A673 (cell line): ENCODE data around the gene MRRF. TPM values are rescaled to one million over a fixed set of nuclear protein-coding genes. Genes with fewer than 3 reads are reported as not detected.

Source experiments
- BruUV-seq: library from RNA; stranded (reverse); fragments of 400-500 nt; replicated peaks from 2 replicates; lab custom pipeline; 2021; lab: Mats Ljungman, UMichigan
- CTCF ChIA-PET: fragments of 300-600 bp; sonication (Branson Sonifier 250); formaldehyde crosslinking; loops from one replicate; lab custom pipeline; 2022; ENCODE audit warnings: antibody characterized with exemption; lab: Charles Lee
- POLR2A ChIA-PET: fragments of 300-600 bp; sonication (Branson Sonifier 250); formaldehyde crosslinking; loops from one replicate; lab custom pipeline; 2022; ENCODE audit warnings: antibody characterized with exemption; ENCODE audit not compliant: low non-redundant PET; lab: Charles Lee
- DNase-seq: peaks from one replicate; pipeline ENCODE4 v3.0.0-alpha.2; 2015; ENCODE audit warnings: low spot score
- H3K27ac ChIP-seq: fragments of 200-600 bp; sonication (generic); 2 replicates; pipeline ENCODE4 v1.5.1; 2016; ENCODE audit warnings: mixed run types, low read depth, mild to moderate bottlenecking, mixed read lengths, antibody characterized with exemption, low read length; ENCODE audit not compliant: poor library complexity, severe bottlenecking
- H3K27me3 ChIP-seq: fragments of 200-600 bp; sonication (generic); replicated peaks from 2 replicates; pipeline ENCODE4 v1.6.1; 2017; ENCODE audit warnings: mixed run types, low read depth, mild to moderate bottlenecking, mixed read lengths, antibody characterized with exemption, low read length; ENCODE audit not compliant: insufficient read depth, poor library complexity
- H3K36me3 ChIP-seq: fragments of 200-600 bp; sonication (generic); 2 replicates; pipeline ENCODE4 v1.6.1; 2016; ENCODE audit warnings: mixed run types, mild to moderate bottlenecking, mixed read lengths, antibody characterized with exemption, low read length; ENCODE audit not compliant: insufficient read depth, poor library complexity, severe bottlenecking
- H3K4me1 ChIP-seq: fragments of 200-600 bp; sonication (generic); 2 replicates; pipeline ENCODE4 v1.6.1; 2017; ENCODE audit warnings: mixed run types, mild to moderate bottlenecking, mixed read lengths, antibody characterized with exemption, low read length; ENCODE audit not compliant: insufficient read depth, poor library complexity, severe bottlenecking
- H3K4me3 ChIP-seq: fragments of 200-600 bp; sonication (generic); 2 replicates; pipeline ENCODE4 v1.5.1; 2016; ENCODE audit warnings: low read depth, mixed run types, mild to moderate bottlenecking, mixed read lengths, low read length; ENCODE audit not compliant: poor library complexity, severe bottlenecking
- H3K9me3 ChIP-seq: fragments of 200-600 bp; sonication (generic); 2 replicates; pipeline ENCODE4 v1.6.1; 2016; ENCODE audit warnings: mixed run types, low read depth, mild to moderate bottlenecking, mixed read lengths, antibody characterized with exemption, low read length; ENCODE audit not compliant: poor library complexity, severe bottlenecking
- CTCF ChIP-seq: fragments of 300-800, 200-600 bp; sonication (generic); conservative IDR thresholded peaks from 2 replicates; pipeline ENCODE4 v1.5.1; 2017; ENCODE audit warnings: low read depth, mild to moderate bottlenecking, antibody characterized with exemption, low read length, moderate library complexity, mixed read lengths
- EZH2 ChIP-seq: fragments of 200-600 bp; sonication (generic); IDR thresholded peaks from 2 replicates; pipeline ENCODE4 v1.6.1; 2017; ENCODE audit warnings: borderline replicate concordance, low read depth, mild to moderate bottlenecking, mixed read lengths, antibody characterized with exemption, low read length; ENCODE audit not compliant: poor library complexity, severe bottlenecking
- intact Hi-C: fragments of 100-400 bp; cut with micrococcal nuclease; formaldehyde crosslinking; loops from one replicate; pipeline ENCODE4 v1.10.0; 2022; ENCODE audit not compliant: unreplicated experiment
- total RNA-seq: library from RNA; stranded (reverse); gene quantifications from 2 replicates; pipeline ENCODE4 v1.2.3, GENCODE V29; 2021

Gene MRRF
- total RNA-seq, 1 experiment from 2014 or later: 44.9 TPM

- intact Hi-C loops: no loop called here
- POLR2A ChIA-PET: interaction anchor here (0.8 kb wide), 1 partner anchor 61 kb away, joined by 4 read pairs; no protein-coding TSS in a partner anchor
Measured at GRCh38 chr9:122307061-122307460, 42.4 kb downstream of the MRRF start.

DNA sequence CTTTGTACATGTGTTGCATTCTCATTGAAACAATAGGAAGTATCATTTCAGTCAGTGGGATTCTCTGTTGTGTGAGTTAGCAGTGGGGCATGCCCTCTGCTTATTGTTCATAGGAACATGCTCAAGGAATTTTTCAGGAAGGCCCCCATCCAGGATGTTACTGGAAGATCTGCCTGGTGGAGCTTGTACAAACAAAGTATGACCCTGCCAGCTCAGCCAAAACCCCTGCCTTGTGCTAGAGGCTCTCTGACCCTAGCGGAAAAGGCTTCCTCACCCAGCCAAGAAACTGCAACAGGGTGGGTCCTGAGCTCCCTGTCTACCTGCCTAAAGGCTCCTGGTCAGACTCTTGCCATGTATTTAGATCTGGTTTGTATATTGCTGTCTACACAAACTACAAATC is 43.2 kb downstream of the MRRF start:
- POLR2A ChIA-PET: interaction anchor here (0.8 kb wide), 1 partner anchor 60 kb away, joined by 4 read pairs; no protein-coding TSS in a partner anchor

More at GRCh38 chr9:122307061-122307460, 42.4 kb downstream of the MRRF start:
- H3K4me3 ChIP-seq: no peak overlapping the region
- H3K27me3 ChIP-seq: no peaks in the 10 kb centered on the region
- H3K9me3 ChIP-seq: no peaks in the 10 kb centered on the region
- H3K27ac ChIP-seq: no peak overlapping the region
- CTCF ChIA-PET: no interaction called here
- no peak for TF ChIP-seq EZH2
- no peak for TF ChIP-seq CTCF
- H3K4me1 ChIP-seq: no peaks in the 10 kb centered on the region
- no TSS peak for BruUV-seq
- no peak for DNase-seq
- peaks cover 23% of the 10 kb centered on the region for H3K36me3 ChIP-seq

GRCh38 chr9:122309861-122310260 is 45.2 kb downstream of the MRRF start:
- TF ChIP-seq CTCF (no peak), EZH2 (no peak)

More for the DNA sequence above, 43.2 kb downstream of the MRRF start:
- BruUV-seq: no TSS peak
- intact Hi-C loops: no loop called here
- no peaks in the 10 kb centered on the region for H3K4me1 ChIP-seq
- H3K27ac ChIP-seq: no peak overlapping the region
- no peaks in the 10 kb centered on the region for H3K9me3 ChIP-seq
- no peak overlapping the region for H3K4me3 ChIP-seq
- no peak for DNase-seq
- CTCF ChIA-PET: no interaction called here
- peaks cover 21% of the 10 kb centered on the region for H3K36me3 ChIP-seq
- TF ChIP-seq EZH2: no peak
- TF ChIP-seq CTCF: no peak
- H3K27me3 ChIP-seq: no peaks in the 10 kb centered on the region

More at GRCh38 chr9:122309861-122310260, 45.2 kb downstream of the MRRF start:
- H3K36me3 ChIP-seq: peaks cover 36% of the 10 kb centered on the region
- no peaks in the 10 kb centered on the region for H3K9me3 ChIP-seq
- H3K4me3 ChIP-seq: no peak overlapping the region
- intact Hi-C loops: no loop called here
- ChIA-PET CTCF (no interaction called here), POLR2A (no interaction called here)
- no peak for DNase-seq
- H3K4me1 ChIP-seq: no peaks in the 10 kb centered on the region
- no peak overlapping the region for H3K27ac ChIP-seq
- no TSS peak for BruUV-seq
- no peaks in the 10 kb centered on the region for H3K27me3 ChIP-seq
